ENCODE measurements around the gene IQGAP2. TPM values are rescaled to one million over a fixed set of nuclear protein-coding genes. Genes with fewer than 3 reads are reported as not detected.

Gene IQGAP2
- total RNA-seq, 2 donors from 2014 or later = 15.3 to 17.6 TPM

GRCh38 chr5:76524101-76524835, 121.2 kb downstream of the IQGAP2 start:
- TF ChIP-seq CTCF (IDR thresholded peaks at IDR 0.05) = no peak
- H3K9me3 ChIP-seq = no peaks in the 10 kb centered on the region
- no peak overlapping the region for H3K4me3 ChIP-seq
- no peak overlapping the region for H3K27ac ChIP-seq
- no peaks in the 10 kb centered on the region for H3K27me3 ChIP-seq (replicated peaks; ENCODE audit: insufficient read depth)
- no peaks in the 10 kb centered on the region for H3K36me3 ChIP-seq
- ATAC-seq (ENCODE audit: insufficient number of reproducible peaks, low FRiP score, low read depth) (no peak), DNase-seq (ENCODE audit: low spot score) (no peak)
- no peaks in the 10 kb centered on the region for H3K4me1 ChIP-seq (ENCODE audit: control insufficient read depth in 1 of 2, low read depth in 2 of 2)

- Histone ChIP-seq H3K36me3 (no peaks in the 10 kb centered on the region), H3K27ac (no peak overlapping the region), H3K27me3 (replicated peaks; ENCODE audit: insufficient read depth) (no peaks in the 10 kb centered on the region), H3K4me3 (no peak overlapping the region), H3K9me3 (no peaks in the 10 kb centered on the region), H3K4me1 (ENCODE audit: control insufficient read depth in 1 of 2, low read depth in 2 of 2) (no peaks in the 10 kb centered on the region)
- TF ChIP-seq CTCF (IDR thresholded peaks at IDR 0.05) = no peak
- DNase-seq (ENCODE audit: low spot score) (no peak), ATAC-seq (ENCODE audit: insufficient number of reproducible peaks, low FRiP score, low read depth) (no peak)
Observed at GRCh38 chr5:76524868-76525267, 121.8 kb downstream of the IQGAP2 start.

GRCh38 chr5:76525956-76526355, 122.9 kb downstream of the IQGAP2 start:
- ATAC-seq (ENCODE audit: insufficient number of reproducible peaks, low FRiP score, low read depth) (no peak), DNase-seq (ENCODE audit: low spot score) (no peak)
- Histone ChIP-seq H3K27me3 (replicated peaks; ENCODE audit: insufficient read depth) (no peaks in the 10 kb centered on the region), H3K9me3 (no peaks in the 10 kb centered on the region), H3K36me3 (no peaks in the 10 kb centered on the region), H3K27ac (no peak overlapping the region), H3K4me3 (no peak overlapping the region), H3K4me1 (ENCODE audit: control insufficient read depth in 1 of 2, low read depth in 2 of 2) (no peaks in the 10 kb centered on the region)
- no peak for TF ChIP-seq CTCF (IDR thresholded peaks at IDR 0.05)

GRCh38 chr5:76526950-76527583, 124.0 kb downstream of the IQGAP2 start:
- H3K4me3 ChIP-seq = no peak overlapping the region
- no peak for ATAC-seq (ENCODE audit: insufficient number of reproducible peaks, low FRiP score, low read depth)
- H3K36me3 ChIP-seq = no peaks in the 10 kb centered on the region
- H3K4me1 ChIP-seq (ENCODE audit: control insufficient read depth in 1 of 2, low read depth in 2 of 2) = no peaks in the 10 kb centered on the region
- no peak for TF ChIP-seq CTCF (IDR thresholded peaks at IDR 0.05)
- no peak for DNase-seq (ENCODE audit: low spot score)
- H3K9me3 ChIP-seq = no peaks in the 10 kb centered on the region
- H3K27me3 ChIP-seq (replicated peaks; ENCODE audit: insufficient read depth) = no peaks in the 10 kb centered on the region
- H3K27ac ChIP-seq = no peak overlapping the region

DNA sequence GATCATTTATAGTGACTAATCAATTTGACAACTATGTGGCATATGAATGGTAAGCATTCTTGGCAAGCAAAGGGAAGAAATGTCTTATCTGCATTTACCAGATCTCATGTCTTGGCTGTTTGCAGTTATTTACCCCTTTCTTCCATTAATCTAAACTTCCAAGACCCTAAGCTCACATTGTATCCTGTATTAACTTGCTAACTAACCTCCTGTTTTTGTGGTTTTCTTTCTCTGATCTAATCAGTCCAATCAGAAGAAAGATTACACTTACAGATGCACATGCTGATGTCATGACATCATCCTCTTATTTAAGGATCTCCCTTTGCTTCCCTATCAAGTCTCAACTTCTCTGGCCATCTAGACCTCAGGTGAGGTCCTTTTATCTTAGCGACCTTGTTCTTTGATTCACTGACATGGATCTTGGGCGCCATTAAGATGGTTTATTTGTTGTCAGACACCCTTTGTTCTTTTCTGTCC, 124.6 kb downstream of the IQGAP2 start:
- H3K4me1 ChIP-seq (ENCODE audit: control insufficient read depth in 1 of 2, low read depth in 2 of 2) = no peaks in the 10 kb centered on the region

More for the DNA sequence above, 124.6 kb downstream of the IQGAP2 start:
- H3K4me3 ChIP-seq = no peak overlapping the region
- no peaks in the 10 kb centered on the region for H3K36me3 ChIP-seq
- no peaks in the 10 kb centered on the region for H3K27me3 ChIP-seq (replicated peaks; ENCODE audit: insufficient read depth)
- DNase-seq (ENCODE audit: low spot score) (no peak), ATAC-seq (ENCODE audit: insufficient number of reproducible peaks, low FRiP score, low read depth) (no peak)
- no peaks in the 10 kb centered on the region for H3K9me3 ChIP-seq
- no peak for TF ChIP-seq CTCF (IDR thresholded peaks at IDR 0.05)
- no peak overlapping the region for H3K27ac ChIP-seq
